K562 (cell line): ENCODE results near the gene HCRTR2.

Experiments
- BDP1 ChIP-seq: IDR thresholded peaks from 3 replicates; pipeline ENCODE4 v1.6.1; 2011; ENCODE audit not compliant: insufficient read length, insufficient read depth
- CBX5 ChIP-seq: IDR thresholded peaks from 2 replicates; pipeline ENCODE4 v1.6.1; 2014; ENCODE audit warnings: low read depth, borderline replicate concordance
- CHD1 ChIP-seq: fragments of 200-600 bp; sonication (generic); IDR thresholded peaks from one replicate; pipeline ENCODE4 v1.6.1; 2012; ENCODE audit warnings: mild to moderate bottlenecking, moderate library complexity, low read length, inconsistent platforms
- CTCF ChIP-seq, 3 experiments: IDR thresholded peaks in 2 of 3; conservative IDR thresholded peaks in 1 of 3; 2 replicates each; pipeline ENCODE4 v1.5.1; 2011 to 2012; ENCODE audit warnings: low read length in 3 of 3, mild to moderate bottlenecking in 3 of 3, control low read depth in 2 of 3, improper control_type of control experiment in 1 of 3, inconsistent platforms in 1 of 3, low read depth in 1 of 3, mixed read lengths in 1 of 3, moderate library complexity in 1 of 3; ENCODE audit not compliant: insufficient read depth in 2 of 3
- MLLT1 ChIP-seq, 2 experiments: fragments of 450-650 bp; IDR thresholded peaks; 2 replicates each; pipeline ENCODE4 v1.6.1; 2016
- POLR2AphosphoS5 ChIP-seq: IDR thresholded peaks from 2 replicates; pipeline ENCODE4 v1.6.1; 2011; ENCODE audit warnings: mild to moderate bottlenecking, low read depth, low read length, moderate library complexity; ENCODE audit not compliant: control insufficient read depth, insufficient read depth
- PREB ChIP-seq: sonication (generic); formaldehyde crosslinking; IDR thresholded peaks from 2 replicates; pipeline ENCODE4 v1.8.1; 2023; ENCODE audit warnings: mild to moderate bottlenecking, missing genetic modification reagents
- TOE1 ChIP-seq, 2 experiments: fragments of 450-650 bp in 1 of 2; sonication (generic) in 1 of 2; formaldehyde crosslinking in 1 of 2; IDR thresholded peaks; 2 replicates each; pipeline versions ENCODE4 v1.7.1 to v1.8.0; 2016 to 2022; ENCODE audit warnings: borderline replicate concordance in 2 of 2, mild to moderate bottlenecking in 2 of 2, antibody characterized with exemption in 1 of 2, inconsistent platforms in 1 of 2, low read depth in 1 of 2, missing genetic modification reagents in 1 of 2, moderate library complexity in 1 of 2
- ZNF133 ChIP-seq: fragments of 250-450 bp; sonication (Bioruptor Pico); IDR thresholded peaks from 2 replicates; pipeline ENCODE4 v1.4.0; 2020; ENCODE audit warnings: mild to moderate bottlenecking

- TF ChIP-seq PREB (CRISPR knock-in tag) (no peak), CBX5 (no peak), TOE1 (IDR thresholded peaks at IDR 0.05; ENCODE audit: borderline replicate concordance) (no peak), TOE1 (CRISPR knock-in tag; IDR thresholded peaks at IDR 0.05; ENCODE audit: borderline replicate concordance, low read depth) (no peak), ZNF133 (CRISPR knock-in tag) (no peak), BDP1 (no peak), POLR2AphosphoS5 (no peak), MLLT1 (IDR thresholded peaks at IDR 0.05) (no peak), CTCF (IDR thresholded peaks at IDR 0.05 in 2 of 3, conservative IDR thresholded peaks at IDR 0.05 in 1 of 3; ENCODE audit: insufficient read depth in 2 of 3, low read depth in 1 of 3, low read length in 3 of 3) (no peak), CHD1 (no peak)
Observed at GRCh38 chr6:55142610-55143009, 31.7 kb upstream of the HCRTR2 start.
